ENCODE measurements around the gene HLA-DMB. TPM values are rescaled to one million over a fixed set of nuclear protein-coding genes. Genes with fewer than 3 reads are reported as not detected.
A peak's percentile ranks its signal among the peaks of the same experiment; 100 is the strongest.

The HLA-DMB gene
- total RNA-seq, 4 donors from 2014 or later = 8.0 to 17.2 (median 11.0) TPM

GRCh38 chr6:32956176-32956575 is 15.3 kb upstream of the HLA-DMB start:
- no peak for TF ChIP-seq CTCF (IDR thresholded peaks at IDR 0.05)
- no peak for TF ChIP-seq POLR2A (IDR thresholded peaks at IDR 0.05; ENCODE audit: low read depth)
- TF ChIP-seq EP300 (IDR thresholded peaks at IDR 0.05) = no peak
- no peak for TF ChIP-seq POLR2AphosphoS5 (IDR thresholded peaks at IDR 0.05)
- WGBS = 91% methylated on average over 2 of the region's 2 CpGs

GRCh38 chr6:32954986-32955802 is 14.4 kb upstream of the HLA-DMB start:
- 36% methylated on average over 3 of the region's 3 CpGs for WGBS
- H3K36me3 ChIP-seq = no peaks in the 10 kb centered on the region
- H3K27ac ChIP-seq (replicated peaks in 1 of 4) = no peak overlapping the region
- no peaks in the 10 kb centered on the region for H3K27me3 ChIP-seq
- intact Hi-C loops (cut with DNase I) = no loop called here
- TF ChIP-seq POLR2AphosphoS5 (IDR thresholded peaks at IDR 0.05) (no peak), POLR2A (IDR thresholded peaks at IDR 0.05; ENCODE audit: low read depth) (no peak), CTCF (IDR thresholded peaks at IDR 0.05) (peak in 1 of 3 experiments; percentile 19), EP300 (IDR thresholded peaks at IDR 0.05) (no peak)
- H3K4me1 ChIP-seq = peaks cover 10 to 18% (median 14%) of the 10 kb centered on the region in 4 donors
- no peak overlapping the region for H3K4me3 ChIP-seq
- peak; percentile 83 for DNase-seq (ENCODE audit: extremely low spot score)
- no peaks in the 10 kb centered on the region for H3K9me3 ChIP-seq

More at GRCh38 chr6:32956176-32956575, 15.3 kb upstream of the HLA-DMB start:
- intact Hi-C loops (cut with DNase I) = no loop called here
- peak; percentile 14 for DNase-seq (ENCODE audit: extremely low spot score)
- Histone ChIP-seq H3K4me3 (no peak overlapping the region), H3K27ac (replicated peaks in 1 of 4) (no peak overlapping the region), H3K9me3 (no peaks in the 10 kb centered on the region), H3K36me3 (no peaks in the 10 kb centered on the region), H3K27me3 (no peaks in the 10 kb centered on the region), H3K4me1 (peaks cover 10 to 18% (median 12%) of the 10 kb centered on the region in 4 donors)

- 85% methylated on average over 4 of the region's 4 CpGs for WGBS
- Histone ChIP-seq H3K27ac (replicated peaks in 1 of 4) (no peak overlapping the region), H3K36me3 (no peaks in the 10 kb centered on the region), H3K9me3 (no peaks in the 10 kb centered on the region), H3K4me1 (peaks cover 10 to 18% (median 14%) of the 10 kb centered on the region in 4 donors), H3K27me3 (no peaks in the 10 kb centered on the region), H3K4me3 (no peak overlapping the region)
- TF ChIP-seq POLR2AphosphoS5 (IDR thresholded peaks at IDR 0.05) (no peak), CTCF (IDR thresholded peaks at IDR 0.05) (no peak), EP300 (IDR thresholded peaks at IDR 0.05) (no peak), POLR2A (IDR thresholded peaks at IDR 0.05; ENCODE audit: low read depth) (no peak)
- intact Hi-C loops (cut with DNase I) = no loop called here
- peak; percentile 64 for DNase-seq (ENCODE audit: extremely low spot score)
Measured at GRCh38 chr6:32954267-32954666, 13.4 kb upstream of the HLA-DMB start.

GRCh38 chr6:32953775-32954174 is 12.9 kb upstream of the HLA-DMB start:
- Histone ChIP-seq H3K27me3 (no peaks in the 10 kb centered on the region), H3K4me3 (no peak overlapping the region), H3K36me3 (no peaks in the 10 kb centered on the region), H3K27ac (replicated peaks in 1 of 4) (peak overlapping the region in 3 of 4 donors; percentile 72 to 81 (median 77)), H3K4me1 (peaks cover 10 to 18% (median 14%) of the 10 kb centered on the region in 4 donors), H3K9me3 (no peaks in the 10 kb centered on the region)
- TF ChIP-seq EP300 (IDR thresholded peaks at IDR 0.05) (no peak), POLR2AphosphoS5 (IDR thresholded peaks at IDR 0.05) (no peak), POLR2A (IDR thresholded peaks at IDR 0.05; ENCODE audit: low read depth) (no peak), CTCF (IDR thresholded peaks at IDR 0.05) (no peak)
- peak; percentile 80 for DNase-seq (ENCODE audit: extremely low spot score)
- WGBS = 78% methylated on average over 4 of the region's 4 CpGs
- intact Hi-C loops (cut with DNase I) = loop anchor here (2.0 kb wide), 1 partner anchor 19 kb away; no protein-coding TSS in a partner anchor

Data from esophagus muscularis mucosa (tissue), 4 donors.